K562 (cell line): ENCODE data around the gene WDR35. TPM values are rescaled to one million over a fixed set of nuclear protein-coding genes. Genes with fewer than 3 reads are reported as not detected.

Source experiments
- ATAC-seq: fragments of 200-7000 bp; cut with Tn5 transposase; 3 replicates; pipeline ENCODE4 v1.9.1; 2020; ENCODE audit warnings: moderate library complexity
- BruUV-seq: library from RNA; stranded (reverse); fragments of 400-500 nt; replicated peaks from 2 replicates; lab custom pipeline; 2021; lab: Mats Ljungman, UMichigan
- CTCF ChIA-PET: fragments of 300-600 bp; formaldehyde crosslinking; extraction: SDS; loops from one replicate; lab custom pipeline; 2021; ENCODE audit warnings: low intra/inter-chr PET ratio; lab: Yijun Ruan, JAX
- POLR2A ChIA-PET: fragments of 300-600, 350-650 bp; sonication (Branson Sonifier 250); formaldehyde crosslinking; extraction: SDS; loops from one replicate; lab custom pipeline; 2021; ENCODE audit warnings: antibody characterized with exemption, inconsistent platforms; lab: Yijun Ruan, JAX
- DNase-seq, 4 experiments: peaks; one replicate each; pipeline versions ENCODE4 v3.0.0 to v3.0.0-alpha.2; 2011 to 2018; ENCODE audit warnings: low spot score in 3 of 4, mixed read lengths in 3 of 4; ENCODE audit errors: extremely low read depth in 1 of 4
- FAIRE-seq: peaks from 2 replicates; lab custom pipeline; 2011; peaks lifted over from hg19 to GRCh38; lab: Jason Lieb, UNC
- H2AFZ ChIP-seq: 2 replicates; pipeline ENCODE4 v1.6.0; 2011; ENCODE audit warnings: low read depth, low read length, control low read depth, inconsistent platforms
- H3K27ac ChIP-seq: fragments of 200-600 bp; 3 replicates; pipeline ENCODE4 v1.8.0; 2011; ENCODE audit warnings: low read depth, mild to moderate bottlenecking, control low read depth, inconsistent platforms, low read length, moderate library complexity, mixed read lengths; ENCODE audit errors: extremely low read depth
- H3K27me3 ChIP-seq, 2 experiments: fragments of 300-600 bp in 1 of 2; 2 replicates in 1 of 2; 3 replicates in 1 of 2; pipeline versions ENCODE4 v1.6.0 to v1.8.0; 2011; ENCODE audit warnings: inconsistent platforms in 2 of 2, low read length in 2 of 2, mild to moderate bottlenecking in 1 of 2, mixed read lengths in 1 of 2, moderate library complexity in 1 of 2; ENCODE audit not compliant: control insufficient read depth in 2 of 2, insufficient read depth in 2 of 2
- H3K36me3 ChIP-seq: fragments of 300-600 bp; 3 replicates; pipeline ENCODE4 v1.8.0; 2011; ENCODE audit warnings: mild to moderate bottlenecking, low read length, inconsistent platforms; ENCODE audit not compliant: control insufficient read depth, insufficient read depth
- H3K4me1 ChIP-seq, 2 experiments: fragments of 200-600 bp in 1 of 2; replicated peaks in 1 of 2; 2 replicates in 1 of 2; 3 replicates in 1 of 2; pipeline versions ENCODE4 v1.5.1 to v1.8.0; 2011; ENCODE audit warnings: inconsistent platforms in 2 of 2, low read length in 2 of 2, mild to moderate bottlenecking in 1 of 2, mixed read lengths in 1 of 2, moderate library complexity in 1 of 2; ENCODE audit not compliant: control insufficient read depth in 2 of 2, insufficient read depth in 2 of 2
- H3K4me2 ChIP-seq: 2 replicates; pipeline ENCODE4 v1.6.1; 2011; ENCODE audit warnings: low read length, control low read depth, inconsistent platforms, mixed read lengths; ENCODE audit not compliant: insufficient read depth
- H3K4me3 ChIP-seq: fragments of 200-600 bp; sonication (generic), shearing (Covaris generic); 2 replicates; pipeline ENCODE4 v1.5.1; 2016; ENCODE audit warnings: control low read depth, inconsistent platforms
- H3K79me2 ChIP-seq: fragments of 200-600 bp; 3 replicates; pipeline ENCODE4 v1.8.0; 2011; ENCODE audit warnings: low read length, inconsistent platforms; ENCODE audit not compliant: control insufficient read depth, insufficient read depth
- H3K9ac ChIP-seq, 2 experiments: 2 replicates each; pipeline versions ENCODE4 v1.6.0 to v1.6.1; 2011; ENCODE audit warnings: low read depth in 2 of 2, low read length in 2 of 2, control low read depth in 1 of 2, inconsistent platforms in 1 of 2, mild to moderate bottlenecking in 1 of 2, mixed read lengths in 1 of 2; ENCODE audit not compliant: insufficient read depth in 1 of 2
- H3K9me1 ChIP-seq: one replicate; pipeline ENCODE4 v1.6.0; 2011; ENCODE audit warnings: inconsistent platforms, mild to moderate bottlenecking, low read length, moderate library complexity; ENCODE audit not compliant: control insufficient read depth, insufficient read depth
- H3K9me3 ChIP-seq: replicated peaks from 2 replicates; pipeline ENCODE4 v1.5.1; 2011; ENCODE audit warnings: low read depth, low read length, inconsistent platforms; ENCODE audit not compliant: control insufficient read depth, insufficient read depth
- H4K20me1 ChIP-seq: replicated peaks from 2 replicates; pipeline ENCODE4 v1.6.1; 2011; ENCODE audit warnings: low read length, inconsistent platforms, mixed read lengths; ENCODE audit not compliant: control insufficient read depth, insufficient read depth
- AFF4 ChIP-seq: sonication (generic); formaldehyde crosslinking; IDR thresholded peaks from 2 replicates; pipeline ENCODE4 v1.8.0; 2023; ENCODE audit warnings: mild to moderate bottlenecking, missing genetic modification reagents
- KLF13 ChIP-seq: fragments of 450-650 bp; IDR thresholded peaks from 2 replicates; pipeline ENCODE4 v1.6.1; 2016; ENCODE audit warnings: missing genetic modification characterization, low read depth, mild to moderate bottlenecking, missing compliant biosample characterization, moderate library complexity, borderline replicate concordance
- PREB ChIP-seq: sonication (generic); formaldehyde crosslinking; IDR thresholded peaks from 2 replicates; pipeline ENCODE4 v1.8.1; 2023; ENCODE audit warnings: mild to moderate bottlenecking, missing genetic modification reagents
- RREB1 ChIP-seq: fragments of 250-450 bp; sonication (Bioruptor Pico); IDR thresholded peaks from 2 replicates; pipeline ENCODE4 v1.4.0; 2020
- ZBTB12 ChIP-seq: fragments of 250-450 bp; sonication (Bioruptor Pico); IDR thresholded peaks from 2 replicates; pipeline ENCODE4 v1.4.0; 2020
- ZNF184 ChIP-seq: sonication (generic); formaldehyde crosslinking; IDR thresholded peaks from 2 replicates; pipeline ENCODE4 v1.5.0; 2020; ENCODE audit warnings: missing genetic modification reagents
- ZNF76 ChIP-seq: fragments of 250-450 bp; sonication (Bioruptor Pico); IDR thresholded peaks from 2 replicates; pipeline ENCODE4 v1.4.0; 2020; ENCODE audit warnings: mild to moderate bottlenecking, moderate library complexity, borderline replicate concordance
- WGBS: fragments of 100-300 bp; shearing (Covaris generic); methylation state at CpG from one replicate; pipeline ENCODE4 v1.1.6; 2016; ENCODE audit warnings: low coverage, mixed read lengths; ENCODE audit not compliant: insufficient coverage; ENCODE audit errors: missing lambda C conversion rate; 5-methylcytosine and 5-hydroxymethylcytosine counted together
- in situ Hi-C: fragments of 300-500 bp; cut with MboI; formaldehyde crosslinking; loops from 4 replicates; pipeline ENCODE4 v1.15.0; 2018; ENCODE audit warnings: inconsistent platforms, mixed read lengths
- intact Hi-C: fragments of 100-400 bp; cut with micrococcal nuclease; formaldehyde crosslinking; loops from 2 replicates; pipeline ENCODE4 v1.14.2; 2022
- polyA plus RNA-seq, 8 experiments: library from polyadenylated mRNA; depleted of rRNA in 4 of 8; stranded (reverse) in 5 of 8; unstranded in 3 of 8; fragments of >200 nt; fragmentation: Nextera tagmentation in 2 of 8; fragmentation: Illumina TruSeq in 1 of 8; extraction: Ambion mirVana in 2 of 8; extraction: Trizol in 1 of 8; gene quantifications; 2 replicates each; pipeline versions ENCODE4 v1.2.1 to v1.2.3, GENCODE V29; 2011 to 2014; ENCODE audit warnings: inconsistent platforms in 1 of 8, missing spikeins in 1 of 8
- total RNA-seq, 7 experiments: library from RNA; depleted of rRNA in 6 of 7; stranded (reverse); fragments of >200 nt in 6 of 7; fragmentation: Illumina TruSeq in 2 of 7; extraction: Trizol in 2 of 7; gene quantifications; 2 replicates each; pipeline versions ENCODE4 v1.2.1 to v1.2.3, GENCODE V29; 2011 to 2021; ENCODE audit warnings: low replicate concordance in 1 of 7

The WDR35 gene
- total and polyA plus RNA-seq, 9 of the 15 experiments (the other 6 are each of a cell fraction or from before 2014, with no cell fraction given) = 3.3 to 13.1 (median 8.0) TPM

GRCh38 chr2:19900931-19901441 is 88.9 kb downstream of the WDR35 start:
- in situ Hi-C loops (no loop called here), intact Hi-C loops (loop anchor here (5.0 kb wide), 1 partner anchor 151 kb away; the partner anchor contains the start of gene LAPTM4A)
- peak overlapping the region; percentile 68 for H3K4me3 ChIP-seq
- BruUV-seq = TSS peak; percentile 51
- POLR2A ChIA-PET = interaction anchor here (0.6 to 1.3 kb wide), 11 partner anchors 9 to 343 kb away, joined by 3 to 13 read pairs (median 4); no protein-coding TSS in a partner anchor
- peaks cover 10 to 12% of the 10 kb centered on the region in 2 experiments; a peak in 4 of 5 replicates for H3K4me1 ChIP-seq
- peak overlapping the region; percentile 97 for H2AFZ ChIP-seq
- ATAC-seq (peak; percentile 4), DNase-seq (peak in 1 of 4 experiments; percentile 33), FAIRE-seq (no peak)
- H3K79me2 ChIP-seq = peaks cover 61% of the 10 kb centered on the region
- no peaks in the 10 kb centered on the region for H3K9me1 ChIP-seq
- peaks cover 3% of the 10 kb centered on the region; the same call in 1 of the 3 replicates for H3K36me3 ChIP-seq
- under 1% methylated on average over 25 of the region's 26 CpGs for WGBS
- CTCF ChIA-PET = no interaction called here
- H4K20me1 ChIP-seq = peaks cover 7% of the 10 kb centered on the region; the same call in 1 of the 2 replicates
- H3K4me2 ChIP-seq = peak overlapping the region; percentile 92
- no peaks in the 10 kb centered on the region for H3K27me3 ChIP-seq
- peak overlapping the region; percentile 97 to 98 for H3K9ac ChIP-seq
- peak overlapping the region; percentile 99 for H3K27ac ChIP-seq
- H3K9me3 ChIP-seq = no peaks in the 10 kb centered on the region
- TF ChIP-seq RREB1 (CRISPR knock-in tag) (0 out of 2 replicates have a peak, but pooled peaks have one; percentile 12), KLF13 (tag) (0 out of 2 replicates have a peak, but pooled peaks have one; percentile 0), ZNF184 (CRISPR knock-in tag) (no peak), ZNF76 (CRISPR knock-in tag) (no peak), AFF4 (CRISPR knock-in tag) (no peak), PREB (CRISPR knock-in tag) (no peak), ZBTB12 (CRISPR knock-in tag) (no peak)
